GM21576 (cell line): ENCODE measurements around the gene FCHSD2.
"Not testable (repeated sequence)": the region's sequence is repeated elsewhere in the genome, so short reads cannot be mapped to it uniquely, and the experiment has no call there.

Experiments
- ATAC-seq: cut with Tn5 transposase; IDR thresholded peaks from one replicate; pipeline ENCODE4 v1.9.1; 2021; ENCODE audit warnings: mild to moderate bottlenecking, moderate library complexity; ENCODE audit not compliant: unreplicated experiment

Gene FCHSD2

GRCh38 chr11:73152086-73152853 is 10.2 kb upstream of the FCHSD2 start:
- ATAC-seq: no peak

GRCh38 chr11:73151416-73151815 is 9.3 kb upstream of the FCHSD2 start:
- ATAC-seq: no peak

GRCh38 chr11:73149105-73149504 is 7.0 kb upstream of the FCHSD2 start:
- ATAC-seq: no peak

GRCh38 chr11:73147771-73148681 is 5.9 kb upstream of the FCHSD2 start:
- ATAC-seq: no peak

- ATAC-seq: no peak
Observed at GRCh38 chr11:73145986-73146575, 4.0 kb upstream of the FCHSD2 start.

GRCh38 chr11:73143126-73143838 is 1.2 kb upstream of the FCHSD2 start:
- no peak for ATAC-seq

- ATAC-seq: peak; percentile 22
Observed at GRCh38 chr11:73141309-73142127, 600 bp downstream of the FCHSD2 start.

- ATAC-seq: no peak
Observed at GRCh38 chr11:73141031-73141308, 1.1 kb downstream of the FCHSD2 start.

- ATAC-seq: no peak
Observed at GRCh38 chr11:73140213-73141030, 1.7 kb downstream of the FCHSD2 start.

- ATAC-seq: no peak
Observed at GRCh38 chr11:73139476-73140198, 2.5 kb downstream of the FCHSD2 start.

- no peak for ATAC-seq
Observed at GRCh38 chr11:73137944-73138274, 4.2 kb downstream of the FCHSD2 start.

- ATAC-seq: no peak
Observed at GRCh38 chr11:73137262-73137943, 4.7 kb downstream of the FCHSD2 start.

GRCh38 chr11:73136722-73137121 is 5.4 kb downstream of the FCHSD2 start:
- ATAC-seq: not testable (repeated sequence)

GRCh38 chr11:73135346-73136284 is 6.5 kb downstream of the FCHSD2 start:
- no peak for ATAC-seq

GRCh38 chr11:73132349-73132748 is 9.8 kb downstream of the FCHSD2 start:
- ATAC-seq: not testable (repeated sequence)

- ATAC-seq: no peak
Observed at GRCh38 chr11:73130181-73130580, 11.9 kb downstream of the FCHSD2 start.

GRCh38 chr11:73129198-73129597 is 12.9 kb downstream of the FCHSD2 start:
- ATAC-seq: no peak
